ENCODE data around the gene ZNF750. TPM values are rescaled to one million over a fixed set of nuclear protein-coding genes. Genes with fewer than 3 reads are reported as not detected.

Gene ZNF750
- total RNA-seq, 2 donors from 2014 or later, result 7.0 to 10.3 TPM

GRCh38 chr17:82804442-82805191 is 35.2 kb downstream of the ZNF750 start:
- peak; percentile 61 for DNase-seq (ENCODE audit: low spot score)
- no peaks in the 10 kb centered on the region for H3K36me3 ChIP-seq
- H3K4me3 ChIP-seq, result no peak overlapping the region
- no peaks in the 10 kb centered on the region for H3K4me1 ChIP-seq (replicated peaks)
- WGBS, result 42% methylated on average over 26 of the region's 27 CpGs
- TF ChIP-seq CTCF (IDR thresholded peaks at IDR 0.05) (peak in 1 of 4 experiments; percentile 36), POLR2AphosphoS5 (IDR thresholded peaks at IDR 0.05) (peak; percentile 82), POLR2A (IDR thresholded peaks at IDR 0.05) (no peak)
- H3K27ac ChIP-seq, result peak overlapping the region; percentile 28 to 68
- intact Hi-C loops (cut with DNase I), result loop anchor here (5.0 kb wide), 1 partner anchor 68 kb away; no protein-coding TSS in a partner anchor
- no peaks in the 10 kb centered on the region for H3K9me3 ChIP-seq
- no peaks in the 10 kb centered on the region for H3K27me3 ChIP-seq (replicated peaks; ENCODE audit: insufficient read depth)

GRCh38 chr17:82803606-82804005 is 36.2 kb downstream of the ZNF750 start:
- intact Hi-C loops (cut with DNase I), result no loop called here
- no peak overlapping the region for H3K4me3 ChIP-seq
- no peaks in the 10 kb centered on the region for H3K9me3 ChIP-seq
- WGBS, result 92% methylated on average over 15 of the region's 15 CpGs
- H3K27ac ChIP-seq, result no peak overlapping the region
- no peaks in the 10 kb centered on the region for H3K27me3 ChIP-seq (replicated peaks; ENCODE audit: insufficient read depth)
- no peak for DNase-seq (ENCODE audit: low spot score)
- no peaks in the 10 kb centered on the region for H3K4me1 ChIP-seq (replicated peaks)
- no peak for TF ChIP-seq POLR2A (IDR thresholded peaks at IDR 0.05)
- TF ChIP-seq POLR2AphosphoS5 (IDR thresholded peaks at IDR 0.05), result no peak
- no peak for TF ChIP-seq CTCF (IDR thresholded peaks at IDR 0.05)
- no peaks in the 10 kb centered on the region for H3K36me3 ChIP-seq

- H3K36me3 ChIP-seq, result no peaks in the 10 kb centered on the region
- 93% methylated on average over 9 of the region's 9 CpGs for WGBS
- no peak overlapping the region for H3K4me3 ChIP-seq
- TF ChIP-seq CTCF (IDR thresholded peaks at IDR 0.05) (no peak), POLR2AphosphoS5 (IDR thresholded peaks at IDR 0.05) (no peak), POLR2A (IDR thresholded peaks at IDR 0.05) (no peak)
- DNase-seq (ENCODE audit: low spot score), result no peak
- intact Hi-C loops (cut with DNase I), result no loop called here
- H3K4me1 ChIP-seq (replicated peaks), result no peaks in the 10 kb centered on the region
- no peaks in the 10 kb centered on the region for H3K9me3 ChIP-seq
- no peaks in the 10 kb centered on the region for H3K27me3 ChIP-seq (replicated peaks; ENCODE audit: insufficient read depth)
- H3K27ac ChIP-seq, result no peak overlapping the region
Measured at GRCh38 chr17:82803185-82803584, 36.6 kb downstream of the ZNF750 start.

GRCh38 chr17:82802075-82802780 is 37.6 kb downstream of the ZNF750 start:
- no peak overlapping the region for H3K4me3 ChIP-seq
- DNase-seq (ENCODE audit: low spot score), result no peak
- 92% methylated on average over 17 of the region's 17 CpGs for WGBS
- H3K27me3 ChIP-seq (replicated peaks; ENCODE audit: insufficient read depth), result no peaks in the 10 kb centered on the region
- no peaks in the 10 kb centered on the region for H3K4me1 ChIP-seq (replicated peaks)
- H3K9me3 ChIP-seq, result no peaks in the 10 kb centered on the region
- no peak overlapping the region for H3K27ac ChIP-seq
- H3K36me3 ChIP-seq, result no peaks in the 10 kb centered on the region
- TF ChIP-seq POLR2AphosphoS5 (IDR thresholded peaks at IDR 0.05) (no peak), POLR2A (IDR thresholded peaks at IDR 0.05) (no peak), CTCF (IDR thresholded peaks at IDR 0.05) (no peak)
- intact Hi-C loops (cut with DNase I), result no loop called here
